K562 (cell line): ENCODE measurements around the gene MPIG6B. TPM values are rescaled to one million over a fixed set of nuclear protein-coding genes. Genes with fewer than 3 reads are reported as not detected.
A peak's percentile ranks its signal among the peaks of the same experiment; 100 is the strongest.

Experiments
- ARID3A ChIP-seq: IDR thresholded peaks from 2 replicates; pipeline ENCODE4 v1.6.1; 2012; ENCODE audit warnings: low read depth, low read length, improper control_type of control experiment, borderline replicate concordance
- BMI1 ChIP-seq: fragments of 150-350 bp; IDR thresholded peaks from 2 replicates; pipeline ENCODE4 v1.6.1; 2014; ENCODE audit warnings: low read length
- ELF1 ChIP-seq: fragments of 200-800 bp; sonication (Bioruptor generic); IDR thresholded peaks from 2 replicates; pipeline ENCODE4 v1.6.1; 2016; ENCODE audit warnings: missing genetic modification characterization, missing compliant biosample characterization
- FOXA1 ChIP-seq: fragments of 450-650 bp; IDR thresholded peaks from 2 replicates; pipeline ENCODE4 v1.6.1; 2016; ENCODE audit warnings: mild to moderate bottlenecking, borderline replicate concordance
- REST ChIP-seq, 2 experiments: fragments of 450-650 bp; formaldehyde crosslinking in 1 of 2; IDR thresholded peaks; 2 replicates each; pipeline versions ENCODE4 v1.4.0 to v1.6.1; 2014 to 2020; ENCODE audit warnings: mild to moderate bottlenecking in 2 of 2, borderline replicate concordance in 1 of 2, low read depth in 1 of 2
- RUNX1 ChIP-seq: sonication (generic); IDR thresholded peaks from 2 replicates; pipeline ENCODE4 v1.6.1; 2016; ENCODE audit warnings: antibody characterized with exemption, low read depth
- SIN3A ChIP-seq, 2 experiments: fragments of 150-350 bp in 1 of 2; IDR thresholded peaks; 2 replicates each; pipeline ENCODE4 v1.6.1; 2011 to 2016; ENCODE audit warnings: borderline replicate concordance in 2 of 2, low read depth in 2 of 2, low read length in 2 of 2, mild to moderate bottlenecking in 2 of 2, moderate library complexity in 2 of 2; ENCODE audit not compliant: control insufficient read depth in 1 of 2
- SIRT6 ChIP-seq: IDR thresholded peaks from one replicate; pipeline ENCODE4 v1.6.1; 2012; ENCODE audit warnings: low read depth, mild to moderate bottlenecking, control low read depth, inconsistent platforms, low read length, moderate library complexity
- THAP12 ChIP-seq: fragments of 250-450 bp; sonication (Bioruptor Pico); IDR thresholded peaks from 2 replicates; pipeline ENCODE4 v1.9.0; 2021; ENCODE audit warnings: mild to moderate bottlenecking, inconsistent platforms
- ZNF280B ChIP-seq: fragments of 250-450 bp; sonication (Bioruptor Pico); IDR thresholded peaks from 2 replicates; pipeline ENCODE4 v1.5.1; 2021; ENCODE audit warnings: mild to moderate bottlenecking
- polyA plus RNA-seq, 8 experiments: library from polyadenylated mRNA; depleted of rRNA in 4 of 8; stranded (reverse) in 5 of 8; unstranded in 3 of 8; fragments of >200 nt; fragmentation: Nextera tagmentation in 2 of 8; fragmentation: Illumina TruSeq in 1 of 8; extraction: Ambion mirVana in 2 of 8; extraction: Trizol in 1 of 8; gene quantifications; 2 replicates each; pipeline versions ENCODE4 v1.2.1 to v1.2.3, GENCODE V29; 2011 to 2014; ENCODE audit warnings: inconsistent platforms in 1 of 8, missing spikeins in 1 of 8
- total RNA-seq, 7 experiments: library from RNA; depleted of rRNA in 6 of 7; stranded (reverse); fragments of >200 nt in 6 of 7; fragmentation: Illumina TruSeq in 2 of 7; extraction: Trizol in 2 of 7; gene quantifications; 2 replicates each; pipeline versions ENCODE4 v1.2.1 to v1.2.3, GENCODE V29; 2011 to 2021; ENCODE audit warnings: low replicate concordance in 1 of 7

The MPIG6B gene
- total and polyA plus RNA-seq, 9 of the 15 experiments (the other 6 are each of a cell fraction or from before 2014, with no cell fraction given), result 0.11 to 1.2 (median 0.28) TPM; not detected in 1

GRCh38 chr6:31717499-31718222 is 5.5 kb upstream of the MPIG6B start (continued):
- TF ChIP-seq THAP12 (CRISPR knock-in tag) (no peak), SIN3A (IDR thresholded peaks at IDR 0.05; ENCODE audit: borderline replicate concordance in 2 of 2, control insufficient read depth in 1 of 2, low read depth in 2 of 2, low read length in 2 of 2) (no peak), SIRT6 (no peak), FOXA1 (no peak), ZNF280B (CRISPR knock-in tag) (no peak), ELF1 (tag) (no peak), BMI1 (no peak), RUNX1 (no peak), REST (IDR thresholded peaks at IDR 0.05; ENCODE audit: borderline replicate concordance) (peak; percentile 31; the same call in 1 of the 2 replicates), REST (CRISPR knock-in tag; IDR thresholded peaks at IDR 0.05; ENCODE audit: low read depth) (no peak), ARID3A (no peak)
